GM19467 (cell line): ENCODE data around the gene PINK1.

Experiments used
- ATAC-seq: cut with Tn5 transposase; IDR thresholded peaks from one replicate; pipeline ENCODE4 v1.9.1; 2021; ENCODE audit warnings: mild to moderate bottlenecking, moderate library complexity; ENCODE audit not compliant: unreplicated experiment

PINK1 gene

GRCh38 chr1:20641975-20642374, 8.7 kb downstream of the PINK1 start:
- no peak for ATAC-seq

DNA sequence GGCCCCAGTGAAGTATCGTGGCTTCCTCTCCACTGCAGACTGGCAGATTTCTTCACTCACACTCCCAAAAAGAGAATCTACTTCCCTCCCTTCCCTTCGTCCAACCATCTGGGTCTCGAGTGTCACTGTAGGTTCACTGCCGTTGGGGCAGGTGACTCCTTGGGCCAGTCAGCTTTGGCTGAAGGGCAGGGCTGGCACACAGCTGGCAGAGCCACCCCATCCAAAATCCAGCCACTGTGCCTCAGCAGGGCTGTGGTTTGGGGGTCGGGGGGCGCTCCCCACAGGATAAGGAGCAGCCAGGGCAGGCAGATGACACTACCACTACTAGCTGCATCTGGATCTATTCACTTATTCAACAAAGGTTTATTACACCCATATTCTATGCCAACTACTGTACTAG, 9.8 kb downstream of the PINK1 start:
- ATAC-seq, result no peak

DNA sequence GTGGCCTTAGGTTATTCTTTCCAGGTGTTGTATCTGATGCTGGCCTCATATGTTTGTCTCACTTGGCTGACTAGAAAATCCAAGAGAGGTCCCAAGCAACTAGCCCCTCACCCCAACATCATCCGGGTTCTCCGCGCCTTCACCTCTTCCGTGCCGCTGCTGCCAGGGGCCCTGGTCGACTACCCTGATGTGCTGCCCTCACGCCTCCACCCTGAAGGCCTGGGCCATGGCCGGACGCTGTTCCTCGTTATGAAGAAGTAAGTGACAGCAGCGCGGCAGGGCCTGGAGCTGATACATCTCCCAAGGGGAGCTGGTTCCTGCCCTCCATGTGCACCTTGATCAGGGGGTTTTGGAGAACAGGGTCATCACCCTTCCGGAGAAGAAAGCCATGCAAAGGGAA, 11.2 kb downstream of the PINK1 start:
- no peak for ATAC-seq

GRCh38 chr1:20645414-20645813, 12.2 kb downstream of the PINK1 start:
- no peak for ATAC-seq

GRCh38 chr1:20648438-20648837, 15.2 kb downstream of the PINK1 start:
- no peak for ATAC-seq

DNA sequence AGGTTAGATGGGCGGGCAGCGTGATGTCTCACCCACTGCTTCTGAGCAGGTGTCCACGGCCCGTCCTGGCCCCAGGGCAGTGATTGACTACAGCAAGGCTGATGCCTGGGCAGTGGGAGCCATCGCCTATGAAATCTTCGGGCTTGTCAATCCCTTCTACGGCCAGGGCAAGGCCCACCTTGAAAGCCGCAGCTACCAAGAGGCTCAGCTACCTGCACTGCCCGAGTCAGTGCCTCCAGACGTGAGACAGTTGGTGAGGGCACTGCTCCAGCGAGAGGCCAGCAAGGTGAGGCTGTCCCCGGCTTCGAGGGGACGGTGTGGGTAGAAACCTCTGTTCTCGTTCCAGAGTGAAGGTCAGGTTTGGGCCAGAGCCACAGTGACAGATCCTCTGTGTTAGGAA, 15.7 kb downstream of the PINK1 start:
- ATAC-seq, result no peak

DNA sequence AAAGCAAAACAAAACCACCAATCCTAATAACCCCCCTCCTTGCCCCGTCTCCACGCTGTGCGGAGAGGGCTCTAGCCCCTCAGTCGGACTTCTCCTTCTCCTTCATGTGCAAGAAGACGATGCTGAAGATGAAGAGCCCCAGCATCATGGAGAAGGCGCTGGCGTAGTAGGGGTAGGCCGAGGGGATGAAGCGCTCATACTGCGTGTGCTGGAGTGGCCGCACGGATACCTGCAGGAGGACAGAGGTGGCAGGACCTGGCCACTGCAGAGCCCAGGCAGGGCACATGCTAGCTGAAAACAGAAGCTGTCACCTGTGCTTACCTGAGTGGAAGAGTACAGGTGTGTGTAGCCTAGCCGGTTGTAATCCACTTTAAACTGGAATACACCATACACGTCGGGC, 19.0 kb downstream of the PINK1 start:
- ATAC-seq, result no peak

DNA sequence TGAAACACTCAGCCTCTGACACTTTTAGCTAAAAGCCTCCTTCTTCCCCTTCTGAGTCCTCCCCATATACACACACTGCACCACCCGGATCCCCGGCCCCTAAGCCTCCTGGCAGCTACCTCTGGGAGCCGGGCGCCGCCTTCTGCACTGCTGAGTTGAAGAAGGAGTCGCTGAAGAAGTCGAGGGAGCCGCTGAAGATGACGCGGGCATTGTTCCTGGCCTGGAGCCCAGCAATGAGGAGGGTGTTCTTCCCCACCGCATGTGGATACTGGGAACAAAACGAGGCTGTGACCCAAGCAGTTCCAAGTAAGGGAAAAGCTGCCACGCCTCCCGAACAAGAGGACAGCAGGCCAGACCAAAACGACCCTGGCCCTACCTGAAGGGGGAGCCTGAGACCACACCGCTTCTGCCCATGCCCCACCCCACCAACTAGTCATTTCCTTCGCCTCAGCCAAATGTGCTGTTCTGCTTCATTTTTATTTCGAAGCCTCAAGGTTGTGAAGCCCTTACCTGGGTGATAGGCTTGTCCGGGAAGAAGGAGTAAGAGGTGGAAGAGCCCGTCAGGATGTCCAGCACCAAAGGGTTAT, 20.9 kb downstream of the PINK1 start:
- ATAC-seq, result no peak

DNA sequence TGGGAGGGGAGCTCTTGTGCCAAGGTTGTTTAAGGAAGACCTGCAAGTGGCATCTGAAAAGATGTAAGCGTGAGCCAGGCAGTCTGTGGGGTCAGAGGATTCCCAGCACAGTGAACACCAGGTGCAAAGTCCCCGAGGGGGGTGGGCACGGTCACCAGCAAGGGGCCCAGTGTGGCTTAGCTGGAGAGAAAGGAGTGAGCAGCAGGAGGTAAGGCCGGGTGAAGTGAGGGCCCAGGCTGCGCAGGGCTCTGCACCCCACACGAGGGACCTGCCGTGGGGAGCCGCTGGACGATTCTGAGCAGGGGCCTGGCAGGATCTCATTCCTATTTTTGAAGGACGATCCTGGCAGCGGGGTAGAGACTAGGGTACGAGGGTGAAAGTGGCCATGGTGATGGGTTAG, 23.8 kb downstream of the PINK1 start:
- ATAC-seq, result no peak

- ATAC-seq, result no peak
Observed at GRCh38 chr1:20658166-20658915, 25.1 kb downstream of the PINK1 start.

- ATAC-seq, result no peak
Observed at GRCh38 chr1:20660363-20660762, 27.1 kb downstream of the PINK1 start.

DNA sequence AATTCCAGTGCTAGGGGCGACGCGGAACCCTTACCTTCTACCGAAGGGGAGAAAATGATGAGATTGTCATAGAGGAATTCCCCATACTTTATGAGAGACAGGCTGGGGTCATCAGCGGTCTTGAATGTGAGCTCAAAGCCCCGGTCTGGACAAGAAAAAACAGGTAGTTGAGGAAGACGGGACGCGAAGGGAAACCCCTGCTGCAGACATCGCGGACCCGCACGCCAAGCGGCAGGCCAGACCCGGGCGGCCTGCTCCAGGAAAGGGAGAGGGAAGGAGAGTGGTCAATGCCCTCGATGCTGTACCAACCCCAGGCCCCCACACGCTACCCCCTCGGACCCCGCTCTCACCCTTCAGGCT, 27.6 kb downstream of the PINK1 start:
- no peak for ATAC-seq

DNA sequence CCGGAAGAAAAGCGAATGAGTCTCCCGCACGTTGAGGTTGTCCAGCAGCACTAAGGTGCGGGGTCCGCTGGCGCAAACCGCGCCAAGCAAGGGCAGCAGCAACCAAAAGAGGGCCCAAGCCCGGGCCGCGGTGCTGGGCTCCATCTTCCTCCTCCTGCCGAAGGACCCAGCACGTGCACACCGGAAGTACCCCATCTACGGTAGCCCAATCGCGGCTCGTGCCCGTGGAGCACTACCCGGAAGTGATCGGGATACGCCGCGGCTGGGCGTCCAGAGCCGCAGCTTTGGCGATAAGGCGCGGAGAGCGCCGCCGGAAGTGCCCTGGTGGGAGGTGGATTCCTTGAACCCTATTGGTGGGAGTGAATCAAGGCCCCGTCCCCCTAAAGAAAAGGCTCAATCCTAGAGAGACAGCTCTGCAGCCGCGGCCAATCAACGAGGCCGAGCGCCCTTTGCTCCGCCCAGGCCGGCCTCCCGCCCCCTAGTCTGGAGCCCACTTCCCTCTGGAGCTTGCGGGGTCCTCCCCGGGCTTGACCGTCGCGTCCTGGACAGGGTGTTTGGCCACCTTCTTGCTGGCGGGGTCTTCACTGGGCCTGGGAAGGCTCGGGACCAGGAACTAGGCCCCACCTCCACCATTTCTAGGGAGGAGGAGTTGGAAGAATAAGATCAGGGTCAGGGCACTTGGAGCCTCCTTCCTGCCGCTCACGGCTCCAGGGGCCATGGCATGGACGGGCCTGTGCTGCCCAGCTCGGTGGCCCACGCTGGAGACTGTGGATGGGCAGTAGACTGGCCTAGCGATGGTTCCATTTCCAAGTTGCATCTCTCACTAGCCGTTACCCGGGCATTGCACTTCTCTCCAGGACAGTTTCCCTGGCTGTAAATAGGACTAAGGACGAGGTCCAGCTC, 28.2 kb downstream of the PINK1 start, which contains the start of gene DDOST:
Gene DDOST (minus strand): TSS at position 163 of the 903 bp plus-strand sequence. CDS start 19 bp downstream, at position 144.
- peak; percentile 92 for ATAC-seq

DNA sequence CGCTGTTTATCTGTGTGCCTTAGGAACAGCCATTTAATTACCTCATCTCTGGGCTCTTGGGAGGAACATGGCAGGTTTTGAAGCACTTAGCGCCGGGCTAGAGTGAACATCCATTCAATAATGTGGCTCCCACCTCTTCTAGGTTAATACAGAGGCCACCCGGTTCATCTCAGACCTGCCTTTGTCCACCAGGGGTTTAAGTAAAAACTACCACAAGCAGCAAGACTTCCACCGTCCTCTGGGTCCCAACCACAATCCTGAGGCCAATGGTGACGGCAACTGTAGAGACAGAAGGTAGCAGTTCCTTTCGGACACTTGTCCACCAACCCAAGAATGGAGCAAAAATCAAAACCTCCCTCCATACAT, 28.8 kb downstream of the PINK1 start:
- ATAC-seq, result no peak

DNA sequence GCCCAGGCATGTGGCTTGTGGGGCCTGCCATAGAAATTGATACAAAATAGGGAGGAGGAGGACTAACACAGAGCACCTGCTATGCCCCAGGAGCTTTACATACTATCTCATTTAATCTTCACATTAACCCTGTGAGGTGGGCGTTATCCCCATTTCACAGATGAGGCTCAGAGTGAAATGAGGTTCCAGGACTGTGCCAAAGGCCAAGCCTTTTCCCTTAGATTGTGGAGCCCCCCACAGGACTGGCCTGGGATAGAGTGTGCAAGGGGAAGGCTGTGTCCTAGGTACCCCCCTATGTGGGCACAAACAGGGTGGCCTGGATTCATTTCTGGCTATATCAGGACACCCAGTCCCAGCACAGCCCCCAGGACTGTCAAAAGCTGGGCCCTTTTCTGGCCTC, 30.1 kb downstream of the PINK1 start:
- ATAC-seq, result no peak

DNA sequence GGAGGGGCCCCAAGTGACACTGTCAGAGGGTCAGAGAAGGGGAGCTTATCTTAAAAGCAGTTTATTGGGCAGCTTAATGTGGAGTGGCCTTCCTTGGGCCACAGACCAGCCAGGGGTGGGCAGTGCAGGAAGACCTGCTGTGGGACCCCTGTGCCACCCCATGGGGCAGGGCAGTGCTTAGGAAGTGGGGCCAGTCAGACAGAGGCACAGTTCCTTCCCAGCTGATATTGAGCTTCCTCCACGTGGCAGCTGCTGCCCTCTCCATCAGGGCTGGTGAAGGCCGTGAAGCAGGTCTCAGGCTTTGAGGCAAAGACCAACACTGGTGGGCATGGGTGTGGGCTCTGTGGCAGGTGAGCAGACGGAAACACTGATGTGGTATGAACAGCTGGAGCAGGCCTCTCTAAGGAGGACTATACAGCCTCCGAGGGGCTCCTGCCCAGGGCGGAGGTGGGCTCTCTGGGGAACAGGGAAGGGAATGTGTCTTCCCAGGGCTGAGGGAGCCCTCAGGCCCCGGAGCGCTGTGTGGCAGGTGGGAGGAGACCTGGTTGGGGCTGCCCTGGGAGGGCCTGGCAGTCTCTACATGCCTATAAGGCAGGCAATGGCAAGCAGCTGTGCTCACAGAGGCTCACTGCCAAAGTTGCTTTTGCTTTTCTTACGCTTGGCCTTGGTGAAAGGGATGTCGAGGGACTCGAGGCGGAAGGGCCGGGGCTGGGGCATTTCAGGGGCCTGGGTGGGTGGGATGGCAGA, 30.9 kb downstream of the PINK1 start:
- no peak for ATAC-seq

- ATAC-seq, result no peak
Observed at GRCh38 chr1:20665726-20666125, 32.5 kb downstream of the PINK1 start.

DNA sequence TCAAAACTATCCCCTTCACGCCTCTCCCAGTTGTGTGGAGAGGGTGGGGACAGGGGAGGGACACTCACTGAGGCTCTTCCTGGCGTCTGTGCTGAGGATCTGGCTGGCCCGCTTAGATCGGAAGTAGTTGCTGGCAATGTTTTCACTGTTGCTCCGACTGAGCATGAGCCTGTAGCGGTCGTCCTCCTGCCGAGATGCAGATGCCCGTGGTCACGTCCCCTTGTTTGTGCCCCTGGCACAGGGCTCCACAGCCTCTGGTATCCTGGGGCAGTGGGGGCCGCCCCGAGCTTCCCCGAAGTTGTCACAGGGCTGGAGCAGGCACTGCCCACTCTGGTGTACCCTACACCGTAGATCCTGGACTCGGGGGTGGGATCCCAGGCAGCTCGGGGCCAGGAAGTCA, 32.9 kb downstream of the PINK1 start:
- ATAC-seq, result no peak

GRCh38 chr1:20666804-20667203, 33.5 kb downstream of the PINK1 start:
- no peak for ATAC-seq

DNA sequence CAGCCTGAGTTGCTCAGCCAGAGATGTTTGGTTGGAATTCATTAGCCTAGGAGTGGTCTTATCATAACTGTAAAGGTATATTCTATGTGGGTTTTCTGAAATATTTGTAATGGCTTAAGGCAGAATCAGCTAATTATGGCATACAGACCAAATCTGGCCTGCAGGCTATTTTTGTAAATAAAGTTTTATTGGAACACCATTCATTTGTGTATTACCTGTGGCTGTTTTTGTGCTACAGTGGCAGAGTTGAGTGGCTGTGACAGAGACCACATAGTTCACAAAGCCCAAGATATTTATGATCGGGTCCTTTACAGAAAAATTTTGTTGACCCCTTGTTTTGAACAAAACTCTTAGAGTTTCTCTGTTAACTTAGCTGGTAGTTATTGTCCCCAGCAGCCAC, 35.3 kb downstream of the PINK1 start:
- ATAC-seq, result no peak

DNA sequence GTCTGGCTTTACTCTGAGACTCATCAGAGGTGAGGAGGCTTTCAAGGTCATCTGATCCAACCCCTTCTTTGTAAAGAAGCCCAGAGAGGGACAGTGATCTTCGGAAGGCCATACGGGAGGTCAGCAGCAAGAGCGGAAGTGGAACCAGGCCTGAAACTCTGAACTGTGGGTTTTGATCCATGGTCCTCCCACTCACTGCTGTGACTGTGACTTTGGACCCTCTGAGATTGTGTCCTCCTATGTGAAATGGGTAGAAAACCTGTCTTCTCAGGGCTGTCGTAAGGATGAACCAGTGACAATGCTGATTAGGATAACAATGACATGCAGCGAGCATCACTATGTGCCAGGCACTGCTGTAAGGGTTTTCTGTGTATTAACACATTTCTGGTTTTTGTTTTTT, 37.7 kb downstream of the PINK1 start:
- no peak for ATAC-seq
